Measurements from ENCODE around the gene ORC5. TPM values are rescaled to one million over a fixed set of nuclear protein-coding genes. Genes with fewer than 3 reads are reported as not detected.

Gene ORC5
- total and polyA plus RNA-seq, 2 of the 13 experiments (the other 11 are each of a cell fraction or from before 2014, with no cell fraction given), result 4.8 to 18.8 TPM

GRCh38 chr7:104150470-104150869, 57.3 kb downstream of the ORC5 start:
- H3K79me2 ChIP-seq (ENCODE audit: insufficient read depth, low read length), result no peaks in the 10 kb centered on the region
- in situ Hi-C loops (cut with HindIII; ENCODE audit: extremely low pct_ligation_motif_present, low pct_unique_long_range_greater_than_20kb) (loop anchor here (25.0 kb wide), 1 partner anchor 713 kb away; the partner anchor contains the start of gene SLC26A5), intact Hi-C loops (cut with micrococcal nuclease; ENCODE audit: unreplicated experiment) (loop anchor here (10.0 kb wide), 3 partner anchors 46 to 706 kb away; partner anchors contain the start of genes RELN and SLC26A5)
- H3K27ac ChIP-seq (ENCODE audit: extremely low read length, insufficient read depth, low read length), result peak overlapping the region; percentile 32
- 79% methylated on average over 1 of the region's 1 CpG for WGBS (ENCODE audit: low lambda C conversion rate)
- no peak overlapping the region for H3K4me3 ChIP-seq (replicated peaks in 1 of 3; ENCODE audit: insufficient read depth in 1 of 3, low read depth in 2 of 3, low read length in 3 of 3)
- no peak overlapping the region for H3K4me2 ChIP-seq (ENCODE audit: low read depth, low read length)
- FAIRE-seq (no peak), DNase-seq (ENCODE audit: low spot score) (no peak), ATAC-seq (no peak)
- no peaks in the 10 kb centered on the region for H3K27me3 ChIP-seq (ENCODE audit: control insufficient read depth in 1 of 2, insufficient read depth in 2 of 2, low read length in 2 of 2)
- ChIA-PET CTCF (ENCODE audit: low intra/inter-chr PET ratio, low total read pairs) (no interaction called here), POLR2A (interaction anchor here (0.6 kb wide), 1 partner anchor 164 kb away, joined by 5 read pairs; no protein-coding TSS in a partner anchor)
- peaks cover 0 to 12% of the 10 kb centered on the region in 2 experiments; a peak in 2 of 5 replicates for H3K36me3 ChIP-seq (replicated peaks in 1 of 2; ENCODE audit: control insufficient read depth in 1 of 2, insufficient read depth in 2 of 2, low read length in 2 of 2)
- H2AFZ ChIP-seq (ENCODE audit: low read length), result no peak overlapping the region
- H3K4me1 ChIP-seq (ENCODE audit: insufficient read depth, low read length), result peaks cover 35% of the 10 kb centered on the region
- TF ChIP-seq SAP130 (CRISPR knock-in tag; IDR thresholded peaks at IDR 0.05; ENCODE audit: low read depth) (no peak), CEBPB (IDR thresholded peaks at IDR 0.05; ENCODE audit: borderline replicate concordance, low read depth, low read length) (peak; percentile 33; the same call in 1 of the 2 replicates), CEBPG (CRISPR knock-in tag; IDR thresholded peaks at IDR 0.05) (0 out of 2 replicates have a peak, but pooled peaks have one; percentile 7), ZSCAN21 (CRISPR knock-in tag; IDR thresholded peaks at IDR 0.05; ENCODE audit: borderline replicate concordance) (no peak)
- BruUV-seq (replicated peaks), result no TSS peak
- H4K20me1 ChIP-seq (ENCODE audit: insufficient read depth, low read length), result no peaks in the 10 kb centered on the region
- H3K9ac ChIP-seq (ENCODE audit: insufficient read depth, low read depth, low read length), result no peak overlapping the region
- H3K9me3 ChIP-seq (ENCODE audit: low read length), result no peaks in the 10 kb centered on the region

- peaks cover 0 to 12% of the 10 kb centered on the region in 2 experiments; a peak in 2 of 5 replicates for H3K36me3 ChIP-seq (replicated peaks in 1 of 2; ENCODE audit: control insufficient read depth in 1 of 2, insufficient read depth in 2 of 2, low read length in 2 of 2)
- DNase-seq (ENCODE audit: low spot score) (peak; percentile 78), ATAC-seq (peak; percentile 82), FAIRE-seq (no peak)
- ChIA-PET POLR2A (interaction anchor here (0.6 kb wide), 1 partner anchor 164 kb away, joined by 5 read pairs; no protein-coding TSS in a partner anchor), CTCF (ENCODE audit: low intra/inter-chr PET ratio, low total read pairs) (no interaction called here)
- H2AFZ ChIP-seq (ENCODE audit: low read length), result no peak overlapping the region
- peak overlapping the region; percentile 32 for H3K27ac ChIP-seq (ENCODE audit: extremely low read length, insufficient read depth, low read length)
- H4K20me1 ChIP-seq (ENCODE audit: insufficient read depth, low read length), result no peaks in the 10 kb centered on the region
- in situ Hi-C loops (cut with HindIII; ENCODE audit: extremely low pct_ligation_motif_present, low pct_unique_long_range_greater_than_20kb) (loop anchor here (25.0 kb wide), 1 partner anchor 713 kb away; the partner anchor contains the start of gene SLC26A5), intact Hi-C loops (cut with micrococcal nuclease; ENCODE audit: unreplicated experiment) (loop anchor here (10.0 kb wide), 3 partner anchors 45 to 705 kb away; partner anchors contain the start of genes RELN and SLC26A5)
- BruUV-seq (replicated peaks), result no TSS peak
- WGBS (ENCODE audit: low lambda C conversion rate), result 48% methylated on average over 2 of the region's 2 CpGs
- H3K4me1 ChIP-seq (ENCODE audit: insufficient read depth, low read length), result peaks cover 35% of the 10 kb centered on the region
- H3K27me3 ChIP-seq (ENCODE audit: control insufficient read depth in 1 of 2, insufficient read depth in 2 of 2, low read length in 2 of 2), result no peaks in the 10 kb centered on the region
- H3K9me3 ChIP-seq (ENCODE audit: low read length), result no peaks in the 10 kb centered on the region
- H3K9ac ChIP-seq (ENCODE audit: insufficient read depth, low read depth, low read length), result no peak overlapping the region
- H3K79me2 ChIP-seq (ENCODE audit: insufficient read depth, low read length), result no peaks in the 10 kb centered on the region
- H3K4me3 ChIP-seq (replicated peaks in 1 of 3; ENCODE audit: insufficient read depth in 1 of 3, low read depth in 2 of 3, low read length in 3 of 3), result no peak overlapping the region
- peak overlapping the region; percentile 20; the same call in 1 of the 2 replicates for H3K4me2 ChIP-seq (ENCODE audit: low read depth, low read length)
- TF ChIP-seq RARA (CRISPR knock-in tag; IDR thresholded peaks at IDR 0.05) (peak; percentile 41), GMEB2 (CRISPR knock-in tag; IDR thresholded peaks at IDR 0.05; ENCODE audit: low read depth) (no peak), HNF4A (CRISPR knock-in tag; IDR thresholded peaks at IDR 0.05) (peak; percentile 80), RCOR2 (CRISPR knock-in tag; IDR thresholded peaks at IDR 0.05) (peak; percentile 60; the same call in 1 of the 2 replicates), GATAD2A (CRISPR knock-in tag; IDR thresholded peaks at IDR 0.05) (peak; percentile 63), POLR2AphosphoS5 (IDR thresholded peaks at IDR 0.05; ENCODE audit: low read depth, low read length) (no peak), SOX13 (IDR thresholded peaks at IDR 0.05) (peak; percentile 85), SOX13 (CRISPR knock-in tag; conservative IDR thresholded peaks at IDR 0.05 in 1 of 2, IDR thresholded peaks at IDR 0.05 in 1 of 2) (peak in 1 of 2 experiments; percentile 98; a peak in 2 of 4 replicates), ZNF614 (CRISPR knock-in tag; IDR thresholded peaks at IDR 0.05; ENCODE audit: borderline replicate concordance) (no peak), ZNF30 (CRISPR knock-in tag; IDR thresholded peaks at IDR 0.05) (no peak), ELF3 (CRISPR knock-in tag; IDR thresholded peaks at IDR 0.05) (peak; percentile 47; the same call in 1 of the 2 replicates), FOXP4 (CRISPR knock-in tag; IDR thresholded peaks at IDR 0.05) (0 out of 2 replicates have a peak, but pooled peaks have one; percentile 44)
Measured at GRCh38 chr7:104149822-104150221, 58.0 kb downstream of the ORC5 start.

Measured in HepG2 (cell line).